Vagina (tissue), 2 donors: ENCODE results near the gene TOP2B.

Source experiments
- POLR2A ChIP-seq, 2 donors: fragments of 450-650 bp; IDR thresholded peaks; one replicate each; pipeline ENCODE4 v1.6.1; 2017; ENCODE audit warnings: antibody characterized with exemption in 2 of 2, mild to moderate bottlenecking in 2 of 2, moderate library complexity in 2 of 2
- TF ChIP-seq, protein P1 (sequence below), 3 experiments: fragments of 450-650 bp in 2 of 3; fragments of 200-600 bp in 1 of 3; sonication (generic) in 1 of 3; IDR thresholded peaks; one replicate each; pipeline ENCODE4 v1.5.1; 2017 to 2019; ENCODE audit warnings: antibody characterized with exemption in 3 of 3, mild to moderate bottlenecking in 2 of 3, moderate library complexity in 2 of 3

DNA sequence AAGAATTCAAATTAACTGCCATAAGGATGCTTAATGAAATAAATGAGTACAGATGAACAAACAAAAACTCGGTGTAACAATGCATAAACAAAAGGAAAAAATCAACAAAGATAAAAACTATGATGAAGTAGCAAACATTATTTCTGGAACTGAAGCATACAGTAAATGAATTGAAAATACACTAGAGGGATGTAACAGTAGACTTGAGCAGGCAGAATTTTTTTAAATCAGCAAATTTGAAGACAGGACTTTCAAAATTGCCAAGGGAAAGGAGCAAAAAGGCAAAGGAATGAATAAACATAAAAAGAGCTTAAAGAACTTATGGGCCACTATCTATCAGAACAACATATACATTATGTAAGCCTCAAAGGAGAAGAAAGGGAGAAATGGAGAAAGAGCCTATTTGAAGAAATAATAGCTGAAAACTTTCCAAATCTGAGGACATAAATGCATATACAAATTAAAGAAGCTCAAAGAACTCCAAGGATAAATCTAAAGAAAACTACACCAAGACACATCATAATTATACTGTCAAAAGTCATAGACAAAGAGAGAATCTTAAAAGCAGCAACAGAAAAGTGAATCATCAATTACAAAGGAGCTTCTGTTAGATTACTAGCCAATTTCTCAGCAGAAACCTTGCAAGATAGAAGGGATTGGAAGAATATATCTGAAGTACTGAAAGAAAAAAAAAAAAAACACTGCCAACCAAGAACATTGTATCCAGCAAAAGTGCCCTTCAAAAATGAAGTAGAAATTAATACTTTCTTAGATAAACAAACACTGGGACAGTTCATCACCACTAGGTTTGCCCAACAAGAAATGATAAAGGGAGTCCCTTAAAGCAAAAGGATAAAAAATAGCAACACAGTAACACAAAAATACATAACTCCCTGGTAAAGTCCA is 15.5 kb downstream of the TOP2B start:
- TF ChIP-seq, protein P1, sequence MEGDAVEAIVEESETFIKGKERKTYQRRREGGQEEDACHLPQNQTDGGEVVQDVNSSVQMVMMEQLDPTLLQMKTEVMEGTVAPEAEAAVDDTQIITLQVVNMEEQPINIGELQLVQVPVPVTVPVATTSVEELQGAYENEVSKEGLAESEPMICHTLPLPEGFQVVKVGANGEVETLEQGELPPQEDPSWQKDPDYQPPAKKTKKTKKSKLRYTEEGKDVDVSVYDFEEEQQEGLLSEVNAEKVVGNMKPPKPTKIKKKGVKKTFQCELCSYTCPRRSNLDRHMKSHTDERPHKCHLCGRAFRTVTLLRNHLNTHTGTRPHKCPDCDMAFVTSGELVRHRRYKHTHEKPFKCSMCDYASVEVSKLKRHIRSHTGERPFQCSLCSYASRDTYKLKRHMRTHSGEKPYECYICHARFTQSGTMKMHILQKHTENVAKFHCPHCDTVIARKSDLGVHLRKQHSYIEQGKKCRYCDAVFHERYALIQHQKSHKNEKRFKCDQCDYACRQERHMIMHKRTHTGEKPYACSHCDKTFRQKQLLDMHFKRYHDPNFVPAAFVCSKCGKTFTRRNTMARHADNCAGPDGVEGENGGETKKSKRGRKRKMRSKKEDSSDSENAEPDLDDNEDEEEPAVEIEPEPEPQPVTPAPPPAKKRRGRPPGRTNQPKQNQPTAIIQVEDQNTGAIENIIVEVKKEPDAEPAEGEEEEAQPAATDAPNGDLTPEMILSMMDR (IDR thresholded peaks at IDR 0.05), result no peak
- TF ChIP-seq POLR2A (IDR thresholded peaks at IDR 0.05), result no peak
